Body of pancreas (tissue), 4 donors: ENCODE measurements around the gene PRSS1. TPM values are rescaled to one million over a fixed set of nuclear protein-coding genes. Genes with fewer than 3 reads are reported as not detected.
A peak's percentile ranks its signal among the peaks of the same experiment; 100 is the strongest.
"Not testable (repeated sequence)": the region's sequence is repeated elsewhere in the genome, so short reads cannot be mapped to it uniquely, and the experiment has no call there.

Experiments
- ATAC-seq: fragments of 150-250 bp; one replicate; pipeline ENCODE4 v1.9.1; 2016
- DNase-seq, 4 donors: peaks; one replicate each; pipeline ENCODE4 v3.0.0-alpha.2; 2019
- H3K27ac ChIP-seq, 4 donors: fragments of 200-600 bp; sonication (generic); 1 replicate in 3 of 4; 2 replicates in 1 of 4; pipeline versions ENCODE4 v1.5.1 to v1.6.1; 2016 to 2019; ENCODE audit warnings: mild to moderate bottlenecking in 1 of 4, mixed read lengths in 1 of 4, moderate library complexity in 1 of 4
- H3K27me3 ChIP-seq, 2 donors: fragments of 200-600 bp; sonication (generic); one replicate each; pipeline ENCODE4 v1.6.0; 2016; ENCODE audit warnings: mild to moderate bottlenecking in 1 of 2
- H3K36me3 ChIP-seq, 2 donors: fragments of 200-600 bp; sonication (generic); replicated peaks in 1 of 2; 2 replicates each; pipeline ENCODE4 v1.5.1; 2016; ENCODE audit warnings: low read depth in 2 of 2; ENCODE audit not compliant: insufficient read depth in 1 of 2
- H3K4me1 ChIP-seq: fragments of 200-600 bp; sonication (generic); one replicate; pipeline ENCODE4 v1.6.0; 2016
- H3K4me3 ChIP-seq, 2 donors: fragments of 200-600 bp; sonication (generic); 1 replicate in 1 of 2; 2 replicates in 1 of 2; pipeline ENCODE4 v1.5.1; 2016 to 2019
- H3K9me3 ChIP-seq, 3 donors: fragments of 200-600 bp; sonication (generic); 1 replicate in 2 of 3; 2 replicates in 1 of 3; pipeline ENCODE4 v1.5.1; 2016
- POLR2A ChIP-seq, 3 donors: fragments of 450-650 bp; IDR thresholded peaks; one replicate each; pipeline ENCODE4 v1.6.1; 2016; ENCODE audit warnings: antibody characterized with exemption in 3 of 3, mild to moderate bottlenecking in 2 of 3
- WGBS, 2 donors: methylation state at CpG; one replicate each; pipeline ENCODE4 v1.1.5; 2017; 5-methylcytosine and 5-hydroxymethylcytosine counted together
- intact Hi-C: fragments of 100-400 bp; cut with DNase I; formaldehyde crosslinking; loops from one replicate; pipeline ENCODE4 v1.15.1; 2023
- total RNA-seq, 2 donors: library from RNA; depleted of rRNA; stranded (reverse); fragments of >200 nt; gene quantifications; one replicate each; pipeline ENCODE4 v1.1.0, GENCODE V29; 2016
- TF ChIP-seq, protein P1 (sequence below), 7 experiments: fragments of 450-650 bp in 4 of 7; fragments of 200-600 bp in 3 of 7; sonication (generic) in 3 of 7; IDR thresholded peaks; one replicate each; pipeline ENCODE4 v1.5.1; 2016 to 2019; ENCODE audit warnings: antibody characterized with exemption in 7 of 7

The PRSS1 gene
- total RNA-seq, 2 donors from 2014 or later = 29,602 to 44,177 TPM

DNA sequence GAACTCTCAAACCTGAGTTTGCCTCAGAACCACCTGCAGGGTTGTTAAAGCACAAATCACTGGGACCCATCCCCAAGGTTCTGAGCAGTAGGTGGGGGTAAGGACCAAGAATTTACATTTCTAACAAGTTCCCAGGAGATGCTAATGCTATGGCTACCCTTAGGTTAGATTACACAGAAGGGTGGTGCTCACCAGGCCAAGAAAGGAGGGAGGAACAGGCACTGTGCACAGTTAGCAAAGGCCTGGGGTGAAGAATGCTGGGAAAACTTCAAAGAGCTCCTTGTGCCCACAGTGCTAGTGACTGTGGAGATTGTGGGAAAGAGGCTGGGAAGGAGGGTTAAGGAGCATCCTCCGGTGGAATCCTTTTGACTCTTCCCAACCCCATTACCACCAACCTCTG is 12.8 kb downstream of the PRSS1 start:
- intact Hi-C loops = no loop called here
- H3K36me3 ChIP-seq = no peaks in the 10 kb centered on the region
- no peak overlapping the region for H3K4me3 ChIP-seq
- DNase-seq = no peak
- H3K4me1 ChIP-seq = peaks cover 43% of the 10 kb centered on the region
- 86 to 92% methylated on average over 1 of the region's 1 CpG for WGBS, 2 donors
- no peaks in the 10 kb centered on the region for H3K27me3 ChIP-seq
- no peaks in the 10 kb centered on the region for H3K9me3 ChIP-seq
- no peak for ATAC-seq
- peak overlapping the region in 3 of 4 donors; percentile 82 to 89 (median 87) for H3K27ac ChIP-seq
- no peak for TF ChIP-seq POLR2A (IDR thresholded peaks at IDR 0.05)

DNA sequence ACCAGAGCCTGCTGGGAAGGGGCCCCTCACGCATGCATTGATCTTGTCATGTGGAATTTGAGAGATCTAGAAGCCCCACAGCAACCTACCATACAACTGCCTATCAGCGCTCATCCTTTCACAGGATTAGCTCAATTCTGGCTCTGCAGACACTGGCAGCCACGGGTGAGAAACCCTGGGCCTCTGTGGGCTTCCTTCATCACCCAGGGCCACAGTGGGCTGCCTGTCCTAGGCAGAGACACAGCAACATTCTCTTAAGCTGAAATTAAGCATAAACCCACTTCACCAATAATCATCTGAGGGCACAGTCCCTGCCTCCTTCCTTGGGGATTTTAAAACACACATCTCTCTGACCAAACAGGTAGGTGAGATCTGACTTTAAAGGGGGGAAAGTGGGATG is 18.2 kb downstream of the PRSS1 start:
- Histone ChIP-seq H3K4me1 (peaks cover 49% of the 10 kb centered on the region), H3K27ac (peak overlapping the region in 3 of 4 donors; percentile 21 to 86 (median 85)), H3K36me3 (no peaks in the 10 kb centered on the region), H3K4me3 (no peak overlapping the region), H3K27me3 (no peaks in the 10 kb centered on the region), H3K9me3 (no peaks in the 10 kb centered on the region)
- intact Hi-C loops = no loop called here
- no peak for TF ChIP-seq POLR2A (IDR thresholded peaks at IDR 0.05)
- TF ChIP-seq, protein P1, sequence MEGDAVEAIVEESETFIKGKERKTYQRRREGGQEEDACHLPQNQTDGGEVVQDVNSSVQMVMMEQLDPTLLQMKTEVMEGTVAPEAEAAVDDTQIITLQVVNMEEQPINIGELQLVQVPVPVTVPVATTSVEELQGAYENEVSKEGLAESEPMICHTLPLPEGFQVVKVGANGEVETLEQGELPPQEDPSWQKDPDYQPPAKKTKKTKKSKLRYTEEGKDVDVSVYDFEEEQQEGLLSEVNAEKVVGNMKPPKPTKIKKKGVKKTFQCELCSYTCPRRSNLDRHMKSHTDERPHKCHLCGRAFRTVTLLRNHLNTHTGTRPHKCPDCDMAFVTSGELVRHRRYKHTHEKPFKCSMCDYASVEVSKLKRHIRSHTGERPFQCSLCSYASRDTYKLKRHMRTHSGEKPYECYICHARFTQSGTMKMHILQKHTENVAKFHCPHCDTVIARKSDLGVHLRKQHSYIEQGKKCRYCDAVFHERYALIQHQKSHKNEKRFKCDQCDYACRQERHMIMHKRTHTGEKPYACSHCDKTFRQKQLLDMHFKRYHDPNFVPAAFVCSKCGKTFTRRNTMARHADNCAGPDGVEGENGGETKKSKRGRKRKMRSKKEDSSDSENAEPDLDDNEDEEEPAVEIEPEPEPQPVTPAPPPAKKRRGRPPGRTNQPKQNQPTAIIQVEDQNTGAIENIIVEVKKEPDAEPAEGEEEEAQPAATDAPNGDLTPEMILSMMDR (IDR thresholded peaks at IDR 0.05) = no peak
- ATAC-seq (no peak), DNase-seq (no peak)
- WGBS, 2 donors = 71 to 78% methylated on average over 3 of the region's 3 CpGs

DNA sequence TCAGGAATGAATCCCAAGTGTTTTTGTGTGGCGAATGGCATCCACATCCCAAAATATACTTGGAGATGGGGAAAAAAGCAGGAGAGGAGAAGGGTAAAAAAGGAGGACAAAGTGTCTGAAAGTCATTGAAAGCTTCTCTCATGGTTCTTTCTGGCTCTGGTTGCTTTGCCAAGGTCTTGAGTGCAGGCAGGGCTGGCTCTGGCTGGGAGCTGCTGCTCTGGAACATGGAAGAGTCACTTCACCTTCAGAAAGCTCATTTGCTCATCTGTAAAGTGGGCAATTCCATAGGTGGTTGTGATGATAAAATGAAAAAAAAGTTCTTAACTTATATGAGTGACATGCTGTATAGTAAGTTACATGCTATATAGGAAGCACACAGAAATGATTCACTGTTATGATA is 18.6 kb downstream of the PRSS1 start:
- H3K9me3 ChIP-seq = no peaks in the 10 kb centered on the region
- no peak for TF ChIP-seq POLR2A (IDR thresholded peaks at IDR 0.05)
- TF ChIP-seq, protein P1 (IDR thresholded peaks at IDR 0.05) = no peak
- no peak for ATAC-seq
- peak overlapping the region in 2 of 4 donors; percentile 85 to 86 for H3K27ac ChIP-seq
- H3K36me3 ChIP-seq = no peaks in the 10 kb centered on the region
- peaks cover 51% of the 10 kb centered on the region for H3K4me1 ChIP-seq
- no peak for DNase-seq
- no peak overlapping the region for H3K4me3 ChIP-seq
- intact Hi-C loops = no loop called here
- H3K27me3 ChIP-seq = no peaks in the 10 kb centered on the region
- WGBS, 2 donors = 94 to 97% methylated on average over 1 of the region's 1 CpG

DNA sequence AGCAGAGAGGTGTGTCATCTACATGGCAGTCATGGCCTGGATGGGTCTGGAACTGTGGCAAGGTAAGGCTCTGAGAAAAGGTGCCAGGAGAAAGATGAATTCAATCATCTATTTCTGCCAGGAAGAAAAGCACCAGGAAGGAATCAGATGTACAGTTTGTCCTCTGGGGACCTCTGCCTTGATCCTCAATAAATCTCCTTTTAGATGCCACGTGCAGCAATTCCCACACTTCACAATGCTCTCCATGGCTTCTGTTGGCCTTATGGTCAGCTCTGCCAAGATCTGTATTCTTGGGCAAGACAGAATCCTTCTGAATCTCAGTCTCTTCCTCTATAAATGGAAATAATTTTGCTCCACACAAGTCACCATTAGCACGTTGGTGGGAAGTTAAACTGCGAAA is 19.6 kb downstream of the PRSS1 start:
- H3K27me3 ChIP-seq, H3K36me3 ChIP-seq, intact Hi-C loops, ATAC-seq, H3K4me3 ChIP-seq, H3K9me3 ChIP-seq: not testable (repeated sequence)
- 40 to 54% methylated on average over 3 of the region's 3 CpGs for WGBS, 2 donors
- peaks cover 58% of the 10 kb centered on the region for H3K4me1 ChIP-seq
- peak in 3 of 4 donors; percentile 50 to 78 (median 76) for DNase-seq
- peak overlapping the region; percentile 32 to 86 (median 84) for H3K27ac ChIP-seq

DNA sequence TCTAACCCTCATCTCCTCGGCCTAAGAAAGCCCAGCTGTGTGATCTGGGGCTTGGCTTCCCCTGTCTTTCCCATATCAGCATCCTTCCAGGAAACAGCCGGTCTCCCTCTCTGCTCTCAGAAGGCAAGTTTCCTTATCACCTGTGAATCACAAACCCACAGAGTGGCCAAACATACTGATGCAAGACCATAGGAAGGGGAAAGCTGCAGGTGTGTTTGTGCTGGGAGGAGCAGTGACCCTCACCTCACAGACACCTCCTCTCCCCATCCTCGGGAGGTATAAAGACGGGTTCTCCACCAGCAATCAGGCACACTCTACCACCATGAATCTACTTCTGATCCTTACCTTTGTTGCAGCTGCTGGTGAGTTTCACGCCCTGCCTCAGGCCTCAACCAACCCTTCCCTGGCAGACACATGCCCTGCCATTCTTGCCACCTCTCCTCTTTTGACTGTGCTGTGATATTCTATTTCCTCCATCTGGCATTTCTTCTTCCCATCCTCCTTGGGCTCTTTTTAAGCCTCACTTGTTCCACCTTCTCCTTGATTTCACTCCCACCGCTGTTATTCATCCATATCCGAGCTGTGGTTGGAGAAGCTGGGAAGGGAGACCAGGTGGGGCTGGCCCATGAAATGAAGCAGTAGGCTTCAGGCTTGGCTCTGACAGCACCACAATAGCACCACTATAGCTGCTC is 21.5 kb downstream of the PRSS1 start, which contains the start of gene PRSS2:
PRSS2 (plus strand) TSS at position 310 of the 692 bp plus-strand sequence; CDS start at position 323, 13 bp downstream.
- intact Hi-C loops = no loop called here
- ATAC-seq = peak; percentile 69

More for the DNA sequence above, 21.5 kb downstream of the PRSS1 start, which contains the start of gene PRSS2:
- Histone ChIP-seq H3K27me3 (no peaks in the 10 kb centered on the region), H3K9me3 (no peaks in the 10 kb centered on the region), H3K4me1 (peaks cover 63% of the 10 kb centered on the region), H3K27ac (peak within 1 kb of the TSS; percentile 75 to 86 (median 84)), H3K4me3 (peak within 1 kb of the TSS; percentile 20 to 44), H3K36me3 (no peaks in the 10 kb centered on the region)
- DNase-seq = peak; percentile 83 to 93 (median 88)
- 24 to 32% methylated on average over 7 of the region's 7 CpGs for WGBS, 2 donors
- peak; percentile 89 to 99 (median 99) for TF ChIP-seq POLR2A (IDR thresholded peaks at IDR 0.05)
- TF ChIP-seq, protein P1 (IDR thresholded peaks at IDR 0.05) = no peak
